ENCODE measurements around the gene SLC7A1.

SLC7A1 gene

DNA sequence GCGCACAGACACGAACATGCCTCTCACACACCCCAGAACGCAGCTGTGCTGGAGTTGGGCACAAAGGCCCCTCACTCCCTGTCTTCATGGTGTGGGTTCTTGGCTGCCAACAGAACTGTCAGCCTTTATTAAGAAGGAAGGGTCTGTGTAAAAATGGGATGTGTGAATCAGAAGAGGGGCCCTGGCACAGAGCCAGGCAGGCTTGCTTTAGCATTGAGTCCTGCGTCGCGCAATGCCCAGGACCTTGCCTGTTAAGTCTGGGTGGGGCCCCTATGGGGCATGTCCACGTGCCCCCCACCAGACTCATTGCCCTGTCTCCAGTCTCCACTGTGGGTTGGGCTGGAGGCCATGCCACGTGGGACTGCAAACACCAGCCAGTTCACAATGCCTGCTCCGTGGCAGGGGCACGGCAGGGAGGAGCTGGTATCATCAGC lies 84.8 kb downstream of the SLC7A1 start:
- no peak for DNase-seq (ENCODE audit: low spot score)

DNA sequence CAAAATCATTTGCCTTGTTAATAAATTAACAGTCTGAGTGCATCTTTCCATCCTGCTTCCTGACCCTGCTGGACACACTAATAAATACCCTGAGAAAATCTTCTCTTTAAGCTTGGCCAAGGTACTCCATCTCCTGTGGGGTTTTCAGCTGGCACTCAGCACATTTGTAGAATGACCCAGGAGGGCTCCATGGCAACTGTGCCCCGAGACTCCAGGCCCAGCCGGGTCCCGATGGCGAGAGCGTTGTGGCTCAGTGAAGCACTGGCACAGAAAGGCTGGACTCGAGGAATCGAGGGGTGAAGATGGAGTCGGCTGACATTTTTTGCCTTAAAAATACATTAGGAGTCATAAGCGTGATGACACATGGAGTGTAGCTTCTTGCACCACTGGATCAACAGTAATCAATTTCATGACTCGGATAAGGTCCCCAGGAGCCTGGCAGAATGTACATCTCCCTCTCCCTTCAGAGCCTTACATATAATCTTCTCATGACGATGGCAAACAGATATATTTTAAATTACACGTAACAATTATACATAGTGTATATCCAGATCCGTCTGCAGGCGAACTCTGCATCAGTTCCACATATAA lies 85.4 kb downstream of the SLC7A1 start:
- DNase-seq (ENCODE audit: low spot score): no peak

DNA sequence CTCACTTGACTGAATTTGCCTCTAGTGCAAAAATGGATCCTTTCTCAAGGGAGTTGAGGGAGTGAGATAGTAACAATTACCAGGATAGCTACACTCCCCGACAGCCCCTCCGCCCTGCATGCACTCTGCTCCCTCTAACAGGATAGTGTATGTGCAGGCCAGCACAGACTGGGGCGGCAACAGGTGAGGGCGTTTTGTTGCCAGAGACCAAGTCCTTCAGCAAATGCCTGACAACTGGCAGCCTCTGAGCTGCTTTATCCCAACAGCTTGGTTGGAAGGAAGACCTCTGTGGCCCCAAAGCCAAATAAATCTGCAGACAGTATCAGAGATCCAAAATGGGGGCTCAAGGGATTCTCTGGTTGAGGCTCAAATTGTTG lies 86.6 kb downstream of the SLC7A1 start:
- no peak for DNase-seq (ENCODE audit: low spot score)

DNA sequence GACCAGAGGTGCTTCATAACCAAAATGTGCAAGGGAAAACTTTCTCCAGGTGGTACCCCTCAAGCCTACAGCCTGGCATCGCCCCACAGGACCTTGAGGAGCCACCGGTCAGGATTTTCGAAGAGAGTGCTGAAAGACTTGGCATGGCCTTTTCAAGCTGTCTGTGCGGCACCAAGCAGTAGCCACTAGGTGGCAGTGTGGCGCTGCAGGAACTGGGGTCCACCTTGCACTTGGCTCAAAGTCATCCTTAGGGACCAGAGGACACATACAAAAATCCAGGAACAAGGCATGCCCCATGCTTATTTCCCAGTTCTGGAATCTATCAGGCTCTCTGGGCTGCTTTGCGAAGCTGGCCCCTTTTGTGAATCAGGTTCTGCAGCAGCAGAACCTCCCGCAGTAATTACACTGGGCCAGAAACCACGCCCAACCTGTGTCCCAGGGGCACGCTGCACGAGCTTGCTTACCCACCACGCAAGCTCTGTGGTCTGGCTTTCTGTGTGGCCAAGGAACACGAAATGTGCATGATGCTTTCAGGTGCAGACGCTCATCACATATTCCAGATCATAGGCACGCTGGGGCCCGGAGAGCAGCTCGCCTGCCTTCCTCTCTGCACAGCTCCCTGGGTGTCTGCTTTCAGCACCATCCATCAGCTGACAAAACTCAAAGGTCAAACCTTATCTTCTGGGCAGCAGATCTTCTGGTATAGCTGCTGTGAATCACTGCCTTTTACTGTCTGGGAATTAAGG lies 87.2 kb downstream of the SLC7A1 start:
- DNase-seq (ENCODE audit: low spot score): peak; percentile 75

DNA sequence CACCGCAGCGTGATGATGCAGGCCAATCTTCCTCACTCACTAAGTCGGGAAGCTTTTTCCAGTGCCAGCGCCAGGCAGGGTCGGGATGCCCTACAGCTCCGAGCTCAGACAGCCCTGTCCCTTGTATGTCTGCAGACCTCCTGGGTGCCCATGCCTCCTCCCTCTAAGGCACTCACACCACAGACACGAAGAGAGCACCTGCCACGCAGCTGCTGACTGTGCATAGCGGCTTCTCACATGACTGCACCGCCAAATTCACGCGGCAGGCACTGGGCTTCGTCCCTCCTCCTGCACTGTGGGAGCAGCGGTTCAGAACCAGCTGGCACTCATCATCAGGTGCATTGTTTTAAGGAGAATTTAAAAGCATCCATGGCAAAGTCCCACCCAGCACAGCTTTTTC lies 88.1 kb downstream of the SLC7A1 start:
- no peak for DNase-seq (ENCODE audit: low spot score)

DNA sequence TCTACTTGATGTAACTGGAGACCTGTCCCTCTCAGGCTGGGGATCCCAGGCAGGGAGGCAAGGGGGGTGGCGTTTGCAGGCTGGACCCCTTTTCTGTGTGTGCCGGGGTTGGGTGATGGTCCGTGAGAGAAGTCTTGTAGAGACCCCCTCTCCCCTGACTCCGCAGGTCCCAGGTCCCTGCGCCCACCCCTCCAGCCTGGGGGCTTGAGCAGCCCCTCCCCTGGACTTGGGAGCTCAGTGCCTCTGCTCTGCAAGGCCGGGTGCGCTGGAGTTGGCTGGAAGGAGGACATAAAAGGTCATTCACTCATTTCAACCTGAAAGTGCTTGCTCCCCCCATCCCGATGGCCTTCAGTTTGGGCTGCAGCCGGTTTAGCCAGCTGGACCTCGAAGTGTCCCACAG lies 89.5 kb downstream of the SLC7A1 start:
- DNase-seq (ENCODE audit: low spot score): no peak

DNA sequence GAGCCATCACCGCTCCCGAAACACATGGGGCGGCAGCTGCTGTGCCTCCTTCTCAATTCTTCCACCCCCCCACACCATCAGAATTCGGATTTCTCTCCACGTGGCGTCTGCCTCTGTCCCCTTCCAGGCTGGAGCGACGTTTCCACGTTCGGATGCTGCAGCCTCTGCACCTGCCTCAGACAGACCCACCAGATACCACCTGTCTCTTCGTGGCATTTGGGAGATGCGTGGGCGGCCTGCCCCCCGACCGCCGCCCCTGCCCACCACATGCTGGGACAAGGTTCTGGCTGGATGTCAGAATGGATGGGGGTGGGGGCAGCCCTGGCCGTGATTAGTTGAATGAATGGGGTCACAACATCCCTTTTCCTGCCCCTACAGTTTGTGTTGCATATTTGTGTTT lies 90.0 kb downstream of the SLC7A1 start:
- no peak for DNase-seq (ENCODE audit: low spot score)

DNA sequence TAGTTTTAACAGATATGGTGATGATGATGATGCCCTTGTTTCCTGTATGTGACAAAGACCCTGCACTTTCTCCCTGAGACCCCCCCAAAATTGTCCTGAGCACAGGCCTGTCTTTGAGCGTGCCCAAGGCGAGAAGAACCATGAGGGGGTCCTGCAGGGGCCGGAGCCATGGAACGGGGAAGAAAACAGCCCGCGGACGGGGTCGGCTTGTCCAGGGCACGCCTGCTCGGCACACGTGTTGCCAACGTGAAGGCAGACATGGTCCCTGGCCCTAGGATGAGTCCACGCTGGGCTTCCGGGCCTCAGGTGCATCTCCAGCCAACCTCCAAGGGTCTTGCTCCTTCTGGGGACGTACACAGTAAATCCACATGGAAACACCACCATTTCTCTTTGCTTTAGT lies 90.8 kb downstream of the SLC7A1 start:
- no peak for DNase-seq (ENCODE audit: low spot score)

DNA sequence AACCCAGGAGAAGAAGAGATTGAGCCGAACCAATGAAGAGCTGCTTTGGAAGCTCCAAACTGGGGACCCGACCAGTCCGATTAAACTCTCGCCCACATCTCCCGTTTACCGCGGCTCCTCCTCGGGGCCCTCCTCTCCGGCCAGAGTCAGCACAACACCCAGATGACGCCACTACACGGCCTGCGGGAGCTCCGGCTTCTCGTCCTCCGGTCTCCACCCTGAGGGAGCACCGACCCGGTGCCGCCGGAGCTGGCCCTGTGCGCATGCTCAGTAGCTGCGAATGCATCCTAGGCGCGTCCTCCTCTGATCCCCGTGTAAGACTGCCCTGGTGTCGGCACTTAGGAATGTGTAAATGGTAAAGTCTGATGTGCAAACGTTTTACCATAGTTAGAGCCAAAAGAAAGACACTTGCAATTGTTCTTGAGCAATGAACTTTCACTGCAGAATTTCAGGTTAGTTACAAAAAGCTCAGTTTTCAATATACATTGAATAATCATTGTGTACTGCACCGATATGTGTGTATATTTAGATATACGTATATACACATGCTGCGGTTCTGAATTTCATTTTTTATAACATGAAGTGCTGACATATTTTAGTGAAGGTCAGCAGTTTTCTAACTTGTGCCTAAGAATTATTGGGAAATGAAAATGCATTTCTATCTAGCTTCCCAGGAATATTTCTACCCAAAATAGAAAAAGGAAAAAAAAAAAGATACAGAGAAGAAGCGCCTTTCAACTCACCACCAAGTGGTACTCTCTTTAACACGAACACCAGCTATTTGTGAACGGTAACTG lies 92.2 kb downstream of the SLC7A1 start:
- no peak for DNase-seq (ENCODE audit: low spot score)

DNA sequence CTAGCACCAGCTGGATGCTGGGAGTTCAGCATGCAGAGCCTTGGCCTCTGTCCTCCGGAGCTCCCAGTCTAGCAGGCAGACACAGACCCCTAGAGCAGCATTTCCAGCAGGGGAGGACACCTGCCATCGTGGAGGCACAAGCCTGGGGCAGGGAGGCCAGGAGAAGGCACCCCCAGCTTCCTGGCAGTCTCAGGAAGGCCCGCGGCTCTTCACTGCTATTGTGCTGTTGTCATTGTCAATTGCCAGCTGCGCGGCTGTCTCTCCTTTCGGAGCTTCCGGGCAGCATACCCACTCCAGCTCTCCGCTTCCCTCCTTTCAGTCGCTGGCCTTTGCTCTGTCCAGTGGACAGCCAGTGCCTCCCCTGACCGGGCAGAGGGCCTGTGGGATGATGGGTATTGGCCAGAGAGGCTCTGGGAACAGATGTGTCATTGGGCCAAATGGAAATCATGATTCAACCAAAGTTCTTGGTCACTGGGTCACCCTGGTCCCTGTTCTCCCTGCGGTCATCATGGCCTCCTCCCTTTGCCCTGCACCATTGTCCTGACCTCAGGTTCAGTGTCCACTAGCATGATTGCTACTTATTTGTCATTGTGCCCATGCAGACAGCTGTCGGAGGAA lies 93.0 kb downstream of the SLC7A1 start:
- no peak for DNase-seq (ENCODE audit: low spot score)

DNA sequence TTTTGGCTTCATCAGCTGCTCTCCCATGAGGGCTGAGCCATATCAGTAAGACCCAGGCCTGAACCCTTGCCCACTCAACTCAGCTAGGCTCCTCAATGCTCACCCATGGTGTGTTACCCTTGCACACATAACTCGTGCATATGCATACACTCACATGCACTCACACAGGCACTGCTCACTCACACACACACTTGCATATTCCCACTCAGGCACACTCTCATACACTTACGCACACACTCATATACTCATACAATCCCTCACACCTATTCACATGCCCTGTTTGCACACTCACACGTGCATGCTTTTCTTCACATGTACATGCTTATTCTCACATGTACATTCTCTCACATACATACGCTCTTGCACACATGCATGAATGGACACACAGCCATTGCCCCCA lies 93.8 kb downstream of the SLC7A1 start:
- DNase-seq (ENCODE audit: low spot score): no peak

DNA sequence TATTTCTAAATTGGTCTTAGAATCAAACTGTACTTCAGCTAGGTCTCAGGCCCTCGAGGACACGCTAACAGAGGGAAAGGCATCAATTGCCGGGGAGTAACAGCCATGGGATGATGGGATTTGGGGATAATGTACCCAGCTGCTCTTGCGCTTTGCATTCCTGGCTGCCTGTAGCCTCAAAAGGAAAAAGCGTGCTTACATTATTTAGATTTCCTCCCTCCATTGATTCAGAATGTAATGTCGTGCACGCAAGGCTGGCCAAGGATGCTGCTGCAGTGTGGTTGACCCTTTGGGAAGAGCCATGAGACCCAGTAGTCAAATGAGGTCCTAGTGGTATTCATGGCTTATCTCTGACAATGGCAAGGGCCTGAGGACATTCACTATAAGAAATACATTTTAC lies 95.1 kb downstream of the SLC7A1 start:
- no peak for DNase-seq (ENCODE audit: low spot score)

DNA sequence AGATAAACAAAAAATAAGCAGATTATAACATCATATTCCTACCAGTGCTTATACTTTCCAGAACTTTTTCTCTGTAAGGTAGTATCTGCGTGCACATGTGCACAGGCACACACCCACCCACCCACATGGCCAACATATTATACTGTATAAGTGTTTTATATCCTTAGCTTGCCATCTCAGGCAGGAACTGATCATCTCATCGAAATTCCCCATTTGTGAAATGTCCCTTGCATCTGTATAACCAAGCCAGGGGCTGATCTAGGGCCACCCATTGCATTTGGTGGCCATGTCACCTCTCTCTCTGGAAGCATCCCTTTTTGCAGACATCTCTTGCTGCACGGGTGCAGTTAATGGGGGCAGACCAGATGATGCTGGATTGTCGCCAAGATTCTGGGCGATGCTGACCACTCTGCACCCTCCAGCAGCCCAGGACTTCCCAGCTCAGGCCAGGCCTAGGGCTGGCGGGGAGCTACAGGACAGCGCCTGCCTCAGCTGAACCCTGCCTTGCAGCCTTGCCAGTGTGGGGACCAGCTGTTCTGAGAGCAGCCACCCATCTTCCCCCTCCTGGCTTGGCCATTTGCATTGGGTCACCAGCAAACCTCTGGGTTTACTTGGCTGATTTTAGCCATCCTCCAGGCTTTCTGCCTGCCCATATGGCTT lies 95.9 kb downstream of the SLC7A1 start:
- no peak for DNase-seq (ENCODE audit: low spot score)

DNA sequence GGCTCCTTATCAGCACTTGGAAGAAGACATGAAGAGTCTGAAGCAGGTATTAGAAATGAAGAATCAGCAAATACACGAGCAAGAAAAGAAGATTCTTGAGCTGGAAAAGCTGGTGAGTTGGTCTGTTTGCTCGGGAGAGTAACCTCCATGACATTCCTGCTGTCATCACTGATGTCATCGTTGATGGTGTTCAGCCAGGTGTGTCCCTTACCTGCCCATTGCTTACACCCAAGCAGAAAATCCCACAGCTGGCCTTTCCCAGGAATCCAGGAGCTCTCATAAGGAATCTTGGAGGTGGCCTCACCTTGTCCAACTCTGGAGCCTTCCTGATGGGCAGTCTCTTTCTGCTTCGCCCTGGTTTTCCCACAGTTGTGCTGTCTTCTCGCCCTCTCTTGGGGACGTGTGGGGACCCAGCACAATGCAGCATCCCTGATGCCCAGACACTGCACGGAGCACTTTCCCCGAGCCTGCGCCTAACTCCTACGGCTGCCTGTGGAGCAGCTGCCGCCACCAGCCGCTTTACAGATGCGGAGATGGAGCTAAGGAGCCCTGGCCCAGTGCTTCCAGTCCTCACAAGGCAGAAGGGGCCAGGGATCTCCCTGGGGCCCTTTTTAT lies 97.0 kb downstream of the SLC7A1 start:
- no peak for DNase-seq (ENCODE audit: low spot score)

DNA sequence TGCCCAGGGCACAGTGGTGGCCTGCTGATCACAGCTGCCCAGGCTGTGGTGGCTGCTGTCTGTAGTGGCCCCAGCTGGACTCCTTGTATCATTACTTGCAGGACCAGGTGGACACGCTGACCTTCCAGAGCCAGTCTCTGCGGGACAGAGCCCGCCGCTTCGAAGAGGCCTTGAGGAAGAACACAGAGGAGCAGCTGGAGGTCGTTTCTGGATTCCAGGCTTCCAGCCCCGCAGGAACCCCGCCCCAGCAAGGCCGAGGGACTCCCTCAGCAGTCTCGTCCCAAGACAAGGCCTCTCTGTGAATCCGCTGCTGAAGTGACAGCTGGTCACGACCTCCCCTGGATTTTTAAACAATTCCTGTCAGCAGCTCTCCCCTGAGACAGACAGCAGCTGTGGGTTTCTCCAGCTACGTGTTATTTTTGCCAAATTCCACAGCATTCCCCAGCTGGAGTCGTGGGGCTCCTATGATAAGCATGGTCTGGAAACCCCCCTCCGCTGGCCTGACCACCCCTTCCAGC lies 98.3 kb downstream of the SLC7A1 start:
- no peak for DNase-seq (ENCODE audit: low spot score)

DNA sequence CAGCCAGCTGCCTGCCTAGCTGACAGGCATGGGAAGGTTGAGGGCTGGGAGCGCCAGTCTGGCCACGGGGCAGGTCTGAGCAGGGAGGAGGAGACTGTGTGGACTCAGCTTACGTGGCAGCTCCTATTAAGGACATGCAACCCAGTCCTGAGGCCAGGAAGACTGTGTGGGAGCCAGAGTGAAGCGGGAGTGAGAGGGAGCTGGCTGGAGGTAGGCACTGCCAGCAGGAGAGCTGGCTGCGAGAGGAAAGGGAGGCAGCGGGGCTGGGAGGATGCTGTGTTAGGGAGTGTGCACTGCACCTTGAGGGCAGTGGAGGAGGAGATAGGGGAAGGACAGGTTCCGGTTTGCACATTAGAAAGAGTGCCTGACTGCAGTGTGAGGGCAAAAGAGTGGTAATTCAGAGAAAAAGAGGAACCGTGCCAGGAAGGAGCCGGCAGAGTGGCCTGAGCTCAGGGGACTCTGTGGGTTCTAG lies 99.2 kb downstream of the SLC7A1 start:
- peak; percentile 6 for DNase-seq (ENCODE audit: low spot score)

DNA sequence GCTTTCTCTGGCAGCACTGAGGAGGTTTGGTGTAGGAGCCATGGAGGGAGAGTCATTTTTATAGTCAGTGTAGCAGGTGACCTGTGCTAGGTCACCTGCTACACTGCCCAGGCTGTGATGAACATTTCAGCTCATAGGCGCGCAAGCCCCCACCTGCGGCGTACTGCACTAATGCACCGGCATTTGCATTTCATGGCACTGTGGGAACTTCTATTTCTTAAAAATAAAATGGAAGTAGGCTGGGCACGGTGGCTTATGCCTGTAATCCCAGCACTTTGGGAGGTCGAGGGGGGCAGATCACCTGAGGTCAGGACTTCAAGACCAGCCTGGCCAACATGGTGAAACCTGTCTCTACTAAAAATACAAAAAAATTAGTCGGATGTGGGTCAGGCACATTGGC lies 101.0 kb downstream of the SLC7A1 start:
- DNase-seq (ENCODE audit: low spot score): no peak

DNA sequence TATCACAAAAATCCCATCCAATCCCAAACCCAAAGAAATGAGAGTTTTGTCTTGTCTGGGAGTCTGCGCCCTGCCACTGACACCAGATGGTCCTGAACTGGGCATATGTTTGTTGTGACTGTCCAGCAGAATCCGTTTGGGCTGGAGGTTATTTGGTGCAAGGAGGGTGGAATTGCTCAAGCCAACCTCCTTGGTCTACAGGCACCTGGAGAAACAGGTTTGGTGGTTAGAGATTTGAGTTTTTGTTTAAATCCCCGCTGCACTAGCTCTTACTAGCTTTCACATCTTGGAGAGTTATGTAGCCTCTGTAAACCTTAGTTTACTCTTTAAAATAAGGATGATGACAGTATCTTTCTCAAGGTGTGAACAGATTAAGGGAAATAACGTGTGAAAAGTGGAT lies 101.7 kb downstream of the SLC7A1 start:
- DNase-seq (ENCODE audit: low spot score): no peak

DNA sequence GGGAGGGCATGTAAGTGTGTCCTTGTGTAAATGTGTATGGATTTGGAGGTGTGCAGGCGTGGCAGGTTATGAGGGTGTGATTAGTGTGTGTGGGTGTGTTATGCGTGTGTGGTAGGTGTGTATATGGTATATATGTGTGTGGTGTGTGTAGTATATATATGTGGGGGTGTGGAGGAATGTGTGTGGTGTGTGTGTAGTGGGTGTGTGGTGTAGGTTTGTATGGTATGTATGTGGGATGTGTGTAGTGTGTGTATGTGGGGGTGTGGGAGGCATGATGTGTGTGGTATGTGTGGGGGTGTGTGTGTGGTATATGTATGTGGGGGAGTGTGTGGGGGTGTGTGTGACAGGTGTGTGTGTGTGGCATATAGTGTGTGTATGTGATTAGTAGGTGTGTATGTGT lies 104.2 kb downstream of the SLC7A1 start:
- no peak for DNase-seq (ENCODE audit: low spot score)

DNA sequence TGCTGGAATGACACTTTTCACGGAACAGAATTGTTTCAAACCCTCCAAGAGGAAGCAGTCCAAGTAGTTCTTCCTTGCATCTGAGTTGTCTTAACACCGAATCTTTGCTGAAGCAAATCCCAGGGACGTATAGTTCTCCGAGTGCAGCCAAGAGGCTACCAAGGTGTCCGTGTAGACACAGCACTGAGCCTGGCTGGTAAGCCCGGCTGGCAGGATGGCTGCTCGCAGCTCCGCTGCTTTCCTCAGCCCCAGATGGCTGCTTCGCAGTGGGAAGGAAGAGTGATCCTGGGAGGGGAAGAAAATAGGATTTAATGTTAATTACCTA lies 105.0 kb downstream of the SLC7A1 start:
- no peak for DNase-seq (ENCODE audit: low spot score)

DNA sequence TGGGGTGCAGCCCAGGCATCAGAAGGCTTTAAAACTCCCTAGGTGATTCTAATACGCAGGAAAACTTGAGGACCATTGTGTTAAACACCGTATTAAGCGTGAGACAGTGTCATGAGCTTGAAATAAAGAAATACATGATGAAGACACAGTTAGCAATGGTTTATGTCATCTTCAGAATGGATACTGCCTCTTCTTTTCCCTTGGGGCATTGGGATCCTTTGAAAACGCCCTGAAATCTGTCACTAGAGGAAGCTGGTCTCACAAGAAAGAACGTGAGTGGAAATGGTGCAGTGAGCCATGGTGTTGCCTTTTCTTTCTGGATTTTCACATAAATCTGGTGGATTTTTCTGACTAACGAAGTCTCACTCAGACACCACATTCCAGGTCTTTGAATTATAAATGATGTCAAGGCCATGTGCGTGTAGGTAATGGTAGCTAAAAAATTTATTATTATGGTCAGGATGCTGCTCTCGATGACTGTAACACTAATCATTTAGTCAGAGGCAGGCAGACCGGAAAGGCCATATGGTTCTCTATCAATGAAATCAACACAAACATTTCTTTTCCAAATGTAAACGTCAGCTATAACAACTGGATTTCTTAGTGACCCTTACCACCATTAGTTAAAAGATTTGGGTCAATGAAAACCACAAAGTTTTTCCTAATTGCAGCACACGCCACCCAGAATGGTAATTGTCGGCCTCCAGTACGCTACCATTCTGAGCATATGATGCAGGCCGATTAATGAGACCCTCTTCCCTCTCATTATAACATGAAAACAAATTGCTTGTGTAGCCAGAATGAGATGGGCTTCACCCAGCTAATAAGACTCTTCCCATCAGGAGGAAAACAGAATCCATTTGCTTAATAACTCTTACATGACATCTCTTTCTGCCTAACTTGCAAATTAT lies 105.6 kb downstream of the SLC7A1 start:
- no peak for DNase-seq (ENCODE audit: low spot score)
